ENCODE results near the gene TCEAL3.
"Not testable (repeated sequence)": the region's sequence is repeated elsewhere in the genome, so short reads cannot be mapped to it uniquely, and the experiment has no call there.

TCEAL3 gene

GRCh38 chrX:103585411-103586313 lies 22.1 kb upstream of the TCEAL3 start, which contains the start of gene TCEAL4:
Gene TCEAL4, plus strand, starts transcription at chrX:103585515. Its CDS starts 1,161 bp downstream, at chrX:103586676.
- Histone ChIP-seq H3K9ac (ENCODE audit: low read length in 5 of 5) (peak within 1 kb of the TSS; percentile 23 to 85 (median 73)), H3K27me3 (ENCODE audit: control insufficient read depth in 5 of 5, insufficient read depth in 4 of 5, low read length in 5 of 5) (peaks cover 0 to 5% (median 0%) of the 10 kb centered on the region in 5 donors), H3K9me3 (ENCODE audit: control insufficient read depth in 5 of 5, low read length in 5 of 5) (peaks cover 0 to 9% (median 0%) of the 10 kb centered on the region in 5 donors), H3K4me1 (ENCODE audit: control insufficient read depth in 5 of 5, insufficient read depth in 5 of 5, low read length in 5 of 5) (peaks cover 0 to 8% (median 2%) of the 10 kb centered on the region in 5 donors), H3K27ac (ENCODE audit: low read depth, low read length) (peak within 1 kb of the TSS; percentile 56), H3K4me3 (ENCODE audit: low read depth in 1 of 5, low read length in 5 of 5) (peak within 1 kb of the TSS; percentile 65 to 85 (median 82)), H3K36me3 (ENCODE audit: control insufficient read depth in 5 of 5, insufficient read depth in 5 of 5, low read length in 5 of 5) (no peaks in the 10 kb centered on the region)

GRCh38 chrX:103586314-103586646 lies 21.5 kb upstream of the TCEAL3 start:
- peak overlapping the region in 4 of 5 donors; percentile 37 to 85 (median 66) for H3K9ac ChIP-seq (ENCODE audit: low read length in 5 of 5)
- peak overlapping the region; percentile 65 to 85 (median 82) for H3K4me3 ChIP-seq (ENCODE audit: low read depth in 1 of 5, low read length in 5 of 5)
- peak overlapping the region; percentile 56 for H3K27ac ChIP-seq (ENCODE audit: low read depth, low read length)
- H3K9me3 ChIP-seq (ENCODE audit: control insufficient read depth in 5 of 5, low read length in 5 of 5) = peaks cover 0 to 9% (median 0%) of the 10 kb centered on the region in 5 donors
- H3K36me3 ChIP-seq (ENCODE audit: control insufficient read depth in 5 of 5, insufficient read depth in 5 of 5, low read length in 5 of 5) = no peaks in the 10 kb centered on the region
- peaks cover 0 to 5% (median 0%) of the 10 kb centered on the region in 5 donors for H3K27me3 ChIP-seq (ENCODE audit: control insufficient read depth in 5 of 5, insufficient read depth in 4 of 5, low read length in 5 of 5)
- peaks cover 0 to 8% (median 2%) of the 10 kb centered on the region in 5 donors for H3K4me1 ChIP-seq (ENCODE audit: control insufficient read depth in 5 of 5, insufficient read depth in 5 of 5, low read length in 5 of 5)

DNA sequence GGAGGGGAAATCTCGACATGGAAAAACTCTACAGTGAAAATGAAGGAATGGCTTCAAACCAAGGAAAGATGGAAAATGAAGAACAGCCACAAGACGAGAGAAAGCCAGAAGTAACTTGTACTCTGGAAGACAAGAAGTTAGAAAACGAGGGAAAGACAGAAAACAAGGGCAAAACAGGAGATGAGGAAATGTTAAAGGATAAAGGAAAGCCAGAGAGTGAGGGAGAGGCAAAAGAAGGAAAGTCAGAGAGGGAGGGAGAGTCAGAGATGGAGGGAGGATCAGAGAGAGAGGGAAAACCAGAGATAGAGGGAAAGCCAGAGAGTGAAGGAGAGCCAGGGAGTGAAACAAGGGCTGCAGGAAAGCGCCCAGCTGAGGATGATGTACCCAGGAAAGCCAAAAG lies 21.1 kb upstream of the TCEAL3 start:
- Histone ChIP-seq H3K36me3 (ENCODE audit: control insufficient read depth in 5 of 5, insufficient read depth in 5 of 5, low read length in 5 of 5) (no peaks in the 10 kb centered on the region), H3K27ac (ENCODE audit: low read depth, low read length) (peak overlapping the region; percentile 56), H3K4me3 (ENCODE audit: low read depth in 1 of 5, low read length in 5 of 5) (peak overlapping the region in 3 of 5 donors; percentile 65 to 85 (median 84)), H3K9me3 (ENCODE audit: control insufficient read depth in 5 of 5, low read length in 5 of 5) (peaks cover 0 to 9% (median 0%) of the 10 kb centered on the region in 5 donors), H3K27me3 (ENCODE audit: control insufficient read depth in 5 of 5, insufficient read depth in 4 of 5, low read length in 5 of 5) (peaks cover 0 to 5% (median 0%) of the 10 kb centered on the region in 5 donors), H3K9ac (ENCODE audit: low read length in 5 of 5) (peak overlapping the region in 2 of 5 donors; percentile 73 to 85), H3K4me1 (ENCODE audit: control insufficient read depth in 5 of 5, insufficient read depth in 5 of 5, low read length in 5 of 5) (peaks cover 0 to 8% (median 2%) of the 10 kb centered on the region in 5 donors)

GRCh38 chrX:103592295-103592694 lies 15.5 kb upstream of the TCEAL3 start:
- not testable (repeated sequence) for H3K27me3 ChIP-seq (ENCODE audit: control insufficient read depth in 5 of 5, insufficient read depth in 4 of 5, low read length in 5 of 5); H3K9me3 ChIP-seq (ENCODE audit: control insufficient read depth in 5 of 5, low read length in 5 of 5); H3K36me3 ChIP-seq (ENCODE audit: control insufficient read depth in 5 of 5, insufficient read depth in 5 of 5, low read length in 5 of 5); H3K4me1 ChIP-seq (ENCODE audit: control insufficient read depth in 5 of 5, insufficient read depth in 5 of 5, low read length in 5 of 5); H3K9ac ChIP-seq (ENCODE audit: low read length in 5 of 5); H3K4me3 ChIP-seq (ENCODE audit: low read depth in 1 of 5, low read length in 5 of 5); H3K27ac ChIP-seq (ENCODE audit: low read depth, low read length)

GRCh38 chrX:103595202-103595601 lies 12.6 kb upstream of the TCEAL3 start:
- H3K4me3 ChIP-seq (ENCODE audit: low read depth in 1 of 5, low read length in 5 of 5); H3K27ac ChIP-seq (ENCODE audit: low read depth, low read length); H3K9ac ChIP-seq (ENCODE audit: low read length in 5 of 5); H3K4me1 ChIP-seq (ENCODE audit: control insufficient read depth in 5 of 5, insufficient read depth in 5 of 5, low read length in 5 of 5); H3K9me3 ChIP-seq (ENCODE audit: control insufficient read depth in 5 of 5, low read length in 5 of 5); H3K36me3 ChIP-seq (ENCODE audit: control insufficient read depth in 5 of 5, insufficient read depth in 5 of 5, low read length in 5 of 5); H3K27me3 ChIP-seq (ENCODE audit: control insufficient read depth in 5 of 5, insufficient read depth in 4 of 5, low read length in 5 of 5): not testable (repeated sequence)

DNA sequence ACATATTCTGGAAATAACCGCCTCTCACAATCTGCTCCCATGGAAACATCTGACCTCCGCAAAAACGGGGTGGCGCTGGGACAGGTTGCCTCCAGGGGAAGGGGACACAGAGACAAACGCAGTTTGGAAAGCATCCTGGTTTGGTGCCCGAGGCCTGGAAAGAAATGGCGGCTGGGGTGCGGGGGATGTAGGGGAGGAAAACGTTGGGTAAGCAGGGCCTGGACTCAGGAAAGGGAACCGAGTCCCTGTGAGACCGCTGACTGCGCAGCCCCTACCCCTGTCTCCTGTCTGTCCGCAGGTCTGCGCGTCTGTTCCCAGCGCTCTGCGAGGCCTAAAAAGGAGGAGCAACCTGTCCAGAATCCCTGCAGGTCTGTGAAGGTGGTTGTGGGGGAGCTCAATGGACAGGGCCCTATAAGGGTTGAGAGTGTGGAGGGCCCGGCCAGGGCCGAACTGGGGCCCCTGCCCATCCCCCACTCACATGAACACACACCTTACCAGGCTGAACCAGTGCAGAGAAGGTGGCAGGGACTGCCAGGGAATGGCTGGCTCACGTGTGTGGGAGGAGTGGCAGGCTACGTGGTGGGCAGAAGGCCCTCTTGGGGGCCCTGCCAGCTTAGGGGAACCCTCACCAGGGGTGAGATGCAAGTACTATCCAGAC lies 672 bp downstream of the TCEAL3 start:
- peaks cover 0 to 7% (median 2%) of the 10 kb centered on the region in 5 donors for H3K27me3 ChIP-seq (ENCODE audit: control insufficient read depth in 5 of 5, insufficient read depth in 4 of 5, low read length in 5 of 5)
- H3K9ac ChIP-seq (ENCODE audit: low read length in 5 of 5) = peak overlapping the region in 4 of 5 donors; percentile 60 to 73 (median 66)
- peaks cover 0 to 9% (median 6%) of the 10 kb centered on the region in 5 donors for H3K4me1 ChIP-seq (ENCODE audit: control insufficient read depth in 5 of 5, insufficient read depth in 5 of 5, low read length in 5 of 5)
- no peaks in the 10 kb centered on the region for H3K36me3 ChIP-seq (ENCODE audit: control insufficient read depth in 5 of 5, insufficient read depth in 5 of 5, low read length in 5 of 5)
- no peaks in the 10 kb centered on the region for H3K9me3 ChIP-seq (ENCODE audit: control insufficient read depth in 5 of 5, low read length in 5 of 5)
- peak overlapping the region; percentile 66 to 80 (median 69) for H3K4me3 ChIP-seq (ENCODE audit: low read depth in 1 of 5, low read length in 5 of 5)
- H3K27ac ChIP-seq (ENCODE audit: low read depth, low read length) = peak overlapping the region; percentile 52

DNA sequence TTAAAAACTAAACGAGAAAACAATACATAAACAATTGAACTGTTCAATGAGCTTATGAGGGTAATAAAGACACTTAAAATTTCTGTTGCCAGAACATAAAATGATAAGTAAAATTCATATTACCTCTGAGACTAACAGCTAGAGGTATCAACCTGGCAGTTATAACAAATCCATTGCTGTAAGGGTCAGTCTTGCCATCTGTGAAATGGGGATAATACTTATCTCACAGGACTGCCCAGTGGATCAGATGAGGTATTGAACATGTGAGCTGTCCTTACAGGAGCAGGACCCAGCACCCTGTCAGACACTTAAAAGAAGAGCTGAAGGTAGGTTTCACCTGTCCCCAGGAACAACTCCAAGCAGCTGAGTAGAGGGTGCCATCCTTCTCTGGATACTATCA lies 2.5 kb downstream of the TCEAL3 start:
- H3K4me1 ChIP-seq (ENCODE audit: control insufficient read depth in 5 of 5, insufficient read depth in 5 of 5, low read length in 5 of 5) = peaks cover 0 to 9% (median 6%) of the 10 kb centered on the region in 5 donors
- H3K27me3 ChIP-seq (ENCODE audit: control insufficient read depth in 5 of 5, insufficient read depth in 4 of 5, low read length in 5 of 5) = peaks cover 0 to 4% (median 2%) of the 10 kb centered on the region in 5 donors
- no peaks in the 10 kb centered on the region for H3K9me3 ChIP-seq (ENCODE audit: control insufficient read depth in 5 of 5, low read length in 5 of 5)
- H3K27ac ChIP-seq (ENCODE audit: low read depth, low read length) = no peak overlapping the region
- H3K36me3 ChIP-seq (ENCODE audit: control insufficient read depth in 5 of 5, insufficient read depth in 5 of 5, low read length in 5 of 5) = no peaks in the 10 kb centered on the region
- no peak overlapping the region for H3K9ac ChIP-seq (ENCODE audit: low read length in 5 of 5)
- H3K4me3 ChIP-seq (ENCODE audit: low read depth in 1 of 5, low read length in 5 of 5) = no peak overlapping the region

- Histone ChIP-seq H3K27ac (ENCODE audit: low read depth, low read length) (no peak overlapping the region), H3K9ac (ENCODE audit: low read length in 5 of 5) (no peak overlapping the region), H3K36me3 (ENCODE audit: control insufficient read depth in 5 of 5, insufficient read depth in 5 of 5, low read length in 5 of 5) (no peaks in the 10 kb centered on the region), H3K4me3 (ENCODE audit: low read depth in 1 of 5, low read length in 5 of 5) (no peak overlapping the region), H3K9me3 (ENCODE audit: control insufficient read depth in 5 of 5, low read length in 5 of 5) (no peaks in the 10 kb centered on the region), H3K4me1 (ENCODE audit: control insufficient read depth in 5 of 5, insufficient read depth in 5 of 5, low read length in 5 of 5) (peaks cover 0 to 4% (median 2%) of the 10 kb centered on the region in 5 donors), H3K27me3 (ENCODE audit: control insufficient read depth in 5 of 5, insufficient read depth in 4 of 5, low read length in 5 of 5) (no peaks in the 10 kb centered on the region)
Observed at GRCh38 chrX:103613362-103613890, 5.7 kb downstream of the TCEAL3 start.

GRCh38 chrX:103614999-103615398 lies 7.2 kb downstream of the TCEAL3 start:
- Histone ChIP-seq H3K4me1 (ENCODE audit: control insufficient read depth in 5 of 5, insufficient read depth in 5 of 5, low read length in 5 of 5) (no peaks in the 10 kb centered on the region), H3K27ac (ENCODE audit: low read depth, low read length) (no peak overlapping the region), H3K9me3 (ENCODE audit: control insufficient read depth in 5 of 5, low read length in 5 of 5) (no peaks in the 10 kb centered on the region), H3K27me3 (ENCODE audit: control insufficient read depth in 5 of 5, insufficient read depth in 4 of 5, low read length in 5 of 5) (no peaks in the 10 kb centered on the region), H3K36me3 (ENCODE audit: control insufficient read depth in 5 of 5, insufficient read depth in 5 of 5, low read length in 5 of 5) (no peaks in the 10 kb centered on the region), H3K4me3 (ENCODE audit: low read depth in 1 of 5, low read length in 5 of 5) (no peak overlapping the region), H3K9ac (ENCODE audit: low read length in 5 of 5) (no peak overlapping the region)
